MV-4-11 (cell line): ENCODE results near the gene TMUB2.
A peak's percentile ranks its signal among the peaks of the same experiment; 100 is the strongest.
"Not testable (repeated sequence)": the region's sequence is repeated elsewhere in the genome, so short reads cannot be mapped to it uniquely, and the experiment has no call there.

Experiments
- DNase-seq: peaks from one replicate; lab custom pipeline; 2025; lab: John Stamatoyannopoulos, UW

Gene TMUB2

GRCh38 chr17:44186307-44187130, at the start of gene TMUB2:
Gene TMUB2, plus strand, starts transcription at chr17:44186972. Its CDS starts 737 bp downstream, at chr17:44187709.
- peak; percentile 99 for DNase-seq

GRCh38 chr17:44137891-44138709, 48.7 kb upstream of the TMUB2 start:
- DNase-seq = peak; percentile 92

GRCh38 chr17:44143921-44144320, 42.9 kb upstream of the TMUB2 start:
- DNase-seq = not testable (repeated sequence)

GRCh38 chr17:44144966-44145739, 41.6 kb upstream of the TMUB2 start:
- DNase-seq = no peak

- peak; percentile 31 for DNase-seq
Observed at GRCh38 chr17:44146375-44147346, 40.1 kb upstream of the TMUB2 start.

GRCh38 chr17:44147812-44148211, 39.0 kb upstream of the TMUB2 start:
- DNase-seq = no peak

- peak; percentile 76 for DNase-seq
Observed at GRCh38 chr17:44149066-44149465, 37.7 kb upstream of the TMUB2 start.

GRCh38 chr17:44149750-44150329, 36.9 kb upstream of the TMUB2 start:
- DNase-seq = no peak

- DNase-seq = no peak
Observed at GRCh38 chr17:44152875-44153274, 33.9 kb upstream of the TMUB2 start.

GRCh38 chr17:44155488-44155887, 31.3 kb upstream of the TMUB2 start:
- no peak for DNase-seq

- peak; percentile 70 for DNase-seq
Observed at GRCh38 chr17:44159519-44160210, 27.1 kb upstream of the TMUB2 start.

- no peak for DNase-seq
Observed at GRCh38 chr17:44164476-44164875, 22.3 kb upstream of the TMUB2 start.

- DNase-seq = no peak
Observed at GRCh38 chr17:44167181-44167861, 19.5 kb upstream of the TMUB2 start.

GRCh38 chr17:44170135-44170498, 16.7 kb upstream of the TMUB2 start:
- DNase-seq = no peak

- no peak for DNase-seq
Observed at GRCh38 chr17:44170499-44171201, 16.1 kb upstream of the TMUB2 start, which contains the start of gene ASB16. Gene ASB16, plus strand, starts transcription at chr17:44170704. Its CDS starts 86 bp downstream, at chr17:44170790.

GRCh38 chr17:44171931-44172455, 14.8 kb upstream of the TMUB2 start:
- no peak for DNase-seq

GRCh38 chr17:44174427-44174826, 12.3 kb upstream of the TMUB2 start:
- no peak for DNase-seq

GRCh38 chr17:44176257-44176656, 10.5 kb upstream of the TMUB2 start:
- peak; percentile 9 for DNase-seq
